HG03280 (cell line): ENCODE data around the gene CTSF.
A peak's percentile ranks its signal among the peaks of the same experiment; 100 is the strongest.
"Not testable (repeated sequence)": the region's sequence is repeated elsewhere in the genome, so short reads cannot be mapped to it uniquely, and the experiment has no call there.

Experiments used
- ATAC-seq: cut with Tn5 transposase; IDR thresholded peaks from one replicate; pipeline ENCODE4 v1.9.1; 2021; ENCODE audit warnings: mild to moderate bottlenecking, moderate library complexity; ENCODE audit not compliant: unreplicated experiment

Gene CTSF

GRCh38 chr11:66568124-66568916, at the start of gene CTSF:
CTSF (minus strand) TSS chr11:66568606; CDS start chr11:66568486, 120 bp downstream.
- ATAC-seq: no peak

GRCh38 chr11:66617155-66617834, 48.9 kb upstream of the CTSF start:
- no peak for ATAC-seq

- peak; percentile 92 for ATAC-seq
Observed at GRCh38 chr11:66616379-66617154, 48.2 kb upstream of the CTSF start, which contains the start of gene RBM14. RBM14 (plus strand) TSS chr11:66616630; CDS start chr11:66616721, 91 bp downstream.

GRCh38 chr11:66614073-66614472, 45.7 kb upstream of the CTSF start:
- ATAC-seq: no peak

GRCh38 chr11:66612458-66612857, 44.1 kb upstream of the CTSF start:
- ATAC-seq: no peak

- no peak for ATAC-seq
Observed at GRCh38 chr11:66609721-66610617, 41.6 kb upstream of the CTSF start.

- no peak for ATAC-seq
Observed at GRCh38 chr11:66607126-66607834, 38.9 kb upstream of the CTSF start.

GRCh38 chr11:66606608-66607007, 38.2 kb upstream of the CTSF start:
- not testable (repeated sequence) for ATAC-seq

GRCh38 chr11:66604155-66604554, 35.7 kb upstream of the CTSF start:
- no peak for ATAC-seq

- ATAC-seq: no peak
Observed at GRCh38 chr11:66603072-66603471, 34.7 kb upstream of the CTSF start.

- no peak for ATAC-seq
Observed at GRCh38 chr11:66600631-66601233, 32.3 kb upstream of the CTSF start.

- ATAC-seq: no peak
Observed at GRCh38 chr11:66600219-66600618, 31.8 kb upstream of the CTSF start.

GRCh38 chr11:66598993-66599392, 30.6 kb upstream of the CTSF start:
- ATAC-seq: no peak

- no peak for ATAC-seq
Observed at GRCh38 chr11:66595245-66595904, 27.0 kb upstream of the CTSF start.

GRCh38 chr11:66593650-66594049, 25.2 kb upstream of the CTSF start:
- ATAC-seq: no peak

GRCh38 chr11:66593303-66593635, 24.9 kb upstream of the CTSF start:
- ATAC-seq: peak; percentile 24

- peak; percentile 90 for ATAC-seq
Observed at GRCh38 chr11:66592457-66593302, 24.3 kb upstream of the CTSF start, which contains the start of the genes CCDC87 and CCS. CCDC87 (minus strand) TSS chr11:66593063; CDS start chr11:66593015, 48 bp downstream. CCS (plus strand) TSS chr11:66593185; CDS start chr11:66593262, 77 bp downstream.

- ATAC-seq: no peak
Observed at GRCh38 chr11:66591175-66591574, 22.8 kb upstream of the CTSF start.
